WTC11 (cell line): ENCODE data around the gene VARS2.
A peak's percentile ranks its signal among the peaks of the same experiment; 100 is the strongest.

Experiments used
- NFE2L1 ChIP-seq: sonication (generic); formaldehyde crosslinking; IDR thresholded peaks from 2 replicates; pipeline ENCODE4 v1.8.1; 2023; ENCODE audit warnings: missing genetic modification reagents
- RELA ChIP-seq: sonication (generic); formaldehyde crosslinking; IDR thresholded peaks from 2 replicates; pipeline ENCODE4 v1.8.1; 2022; ENCODE audit warnings: missing genetic modification reagents, mild to moderate bottlenecking, borderline replicate concordance
- SP1 ChIP-seq: sonication (generic); formaldehyde crosslinking; conservative IDR thresholded peaks from 2 replicates; pipeline ENCODE4 v1.8.1; 2022; ENCODE audit warnings: missing genetic modification reagents
- TEAD4 ChIP-seq: sonication (generic); formaldehyde crosslinking; IDR thresholded peaks from 2 replicates; pipeline ENCODE4 v1.8.0; 2022; ENCODE audit warnings: mild to moderate bottlenecking, missing genetic modification reagents
- TF ChIP-seq, protein P1 (sequence below): fragments of 200-600 bp; IDR thresholded peaks from 2 replicates; pipeline ENCODE4 v1.8.0; 2022; ENCODE audit warnings: antibody characterized with exemption

DNA sequence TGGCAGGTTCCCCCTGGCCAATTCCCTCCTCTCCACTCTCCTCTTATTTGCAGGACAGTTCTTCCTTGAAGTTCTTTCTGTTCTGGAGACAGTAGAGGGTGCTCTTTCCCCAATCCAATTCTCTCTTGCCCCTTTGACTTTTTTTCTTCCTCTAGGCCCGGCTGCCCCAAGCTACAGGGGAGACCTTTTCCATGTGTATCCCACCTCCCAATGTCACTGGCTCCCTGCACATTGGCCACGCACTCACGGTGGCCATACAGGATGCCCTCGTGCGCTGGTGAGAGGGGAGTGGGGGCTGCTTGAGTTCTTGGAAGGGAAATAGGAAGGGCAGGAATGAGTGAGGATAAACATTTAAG, 1.5 kb downstream of the VARS2 start:
- TF ChIP-seq, protein P1, sequence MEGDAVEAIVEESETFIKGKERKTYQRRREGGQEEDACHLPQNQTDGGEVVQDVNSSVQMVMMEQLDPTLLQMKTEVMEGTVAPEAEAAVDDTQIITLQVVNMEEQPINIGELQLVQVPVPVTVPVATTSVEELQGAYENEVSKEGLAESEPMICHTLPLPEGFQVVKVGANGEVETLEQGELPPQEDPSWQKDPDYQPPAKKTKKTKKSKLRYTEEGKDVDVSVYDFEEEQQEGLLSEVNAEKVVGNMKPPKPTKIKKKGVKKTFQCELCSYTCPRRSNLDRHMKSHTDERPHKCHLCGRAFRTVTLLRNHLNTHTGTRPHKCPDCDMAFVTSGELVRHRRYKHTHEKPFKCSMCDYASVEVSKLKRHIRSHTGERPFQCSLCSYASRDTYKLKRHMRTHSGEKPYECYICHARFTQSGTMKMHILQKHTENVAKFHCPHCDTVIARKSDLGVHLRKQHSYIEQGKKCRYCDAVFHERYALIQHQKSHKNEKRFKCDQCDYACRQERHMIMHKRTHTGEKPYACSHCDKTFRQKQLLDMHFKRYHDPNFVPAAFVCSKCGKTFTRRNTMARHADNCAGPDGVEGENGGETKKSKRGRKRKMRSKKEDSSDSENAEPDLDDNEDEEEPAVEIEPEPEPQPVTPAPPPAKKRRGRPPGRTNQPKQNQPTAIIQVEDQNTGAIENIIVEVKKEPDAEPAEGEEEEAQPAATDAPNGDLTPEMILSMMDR, result 0 out of 2 replicates have a peak, but pooled peaks have one; percentile 20
- no peak for TF ChIP-seq NFE2L1
- TF ChIP-seq TEAD4 (CRISPR knock-in tag), result no peak
- no peak for TF ChIP-seq RELA (CRISPR knock-in tag)
- no peak for TF ChIP-seq SP1 (CRISPR knock-in tag)
